Measurements from ENCODE around the gene ZNF317.

The ZNF317 gene

DNA sequence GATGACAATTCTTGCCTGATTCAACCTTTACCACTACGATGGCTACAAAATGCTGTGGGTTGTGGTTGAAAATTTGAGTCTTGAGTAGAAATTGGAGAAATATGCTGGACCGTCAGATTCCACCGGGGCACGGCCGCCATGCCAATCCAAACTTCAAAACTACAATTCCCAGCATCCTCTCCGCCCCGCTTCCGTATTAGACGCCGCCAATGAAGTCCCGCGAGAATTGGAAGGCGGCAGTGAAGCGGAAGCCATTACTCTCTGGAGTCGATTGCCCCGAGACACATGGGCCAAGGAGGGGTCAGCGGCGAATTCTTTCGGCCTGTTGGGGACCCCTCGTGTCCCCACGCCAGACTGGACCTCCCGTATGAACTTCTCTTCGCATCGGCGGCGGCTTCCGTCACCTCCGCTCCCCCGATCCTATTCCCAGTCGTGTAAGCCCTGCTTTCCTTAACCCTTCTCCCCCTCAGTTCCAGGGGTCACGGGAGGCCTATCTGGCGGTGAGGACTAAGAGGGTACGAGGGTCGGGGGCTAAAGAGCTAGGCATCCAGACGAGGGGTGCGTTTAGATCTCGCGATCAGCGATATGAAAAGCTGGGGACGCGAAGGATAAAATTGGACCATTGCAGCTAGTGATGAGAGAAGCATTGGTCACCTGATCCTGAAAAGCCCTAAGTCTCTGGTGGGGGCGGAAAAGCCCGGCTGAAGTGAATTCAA lies at the start of gene ZNF317:
TSS of gene ZNF317 (plus strand) at position 239 of the 716 bp plus-strand sequence. CDS start 15,620 bp downstream, outside the sequence.
- TF ChIP-seq, protein P1, sequence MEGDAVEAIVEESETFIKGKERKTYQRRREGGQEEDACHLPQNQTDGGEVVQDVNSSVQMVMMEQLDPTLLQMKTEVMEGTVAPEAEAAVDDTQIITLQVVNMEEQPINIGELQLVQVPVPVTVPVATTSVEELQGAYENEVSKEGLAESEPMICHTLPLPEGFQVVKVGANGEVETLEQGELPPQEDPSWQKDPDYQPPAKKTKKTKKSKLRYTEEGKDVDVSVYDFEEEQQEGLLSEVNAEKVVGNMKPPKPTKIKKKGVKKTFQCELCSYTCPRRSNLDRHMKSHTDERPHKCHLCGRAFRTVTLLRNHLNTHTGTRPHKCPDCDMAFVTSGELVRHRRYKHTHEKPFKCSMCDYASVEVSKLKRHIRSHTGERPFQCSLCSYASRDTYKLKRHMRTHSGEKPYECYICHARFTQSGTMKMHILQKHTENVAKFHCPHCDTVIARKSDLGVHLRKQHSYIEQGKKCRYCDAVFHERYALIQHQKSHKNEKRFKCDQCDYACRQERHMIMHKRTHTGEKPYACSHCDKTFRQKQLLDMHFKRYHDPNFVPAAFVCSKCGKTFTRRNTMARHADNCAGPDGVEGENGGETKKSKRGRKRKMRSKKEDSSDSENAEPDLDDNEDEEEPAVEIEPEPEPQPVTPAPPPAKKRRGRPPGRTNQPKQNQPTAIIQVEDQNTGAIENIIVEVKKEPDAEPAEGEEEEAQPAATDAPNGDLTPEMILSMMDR (conservative IDR thresholded peaks at IDR 0.05; ENCODE audit: low read depth, low read length): no peak
- peak; percentile 54 for DNase-seq (ENCODE audit: low read depth)

DNA sequence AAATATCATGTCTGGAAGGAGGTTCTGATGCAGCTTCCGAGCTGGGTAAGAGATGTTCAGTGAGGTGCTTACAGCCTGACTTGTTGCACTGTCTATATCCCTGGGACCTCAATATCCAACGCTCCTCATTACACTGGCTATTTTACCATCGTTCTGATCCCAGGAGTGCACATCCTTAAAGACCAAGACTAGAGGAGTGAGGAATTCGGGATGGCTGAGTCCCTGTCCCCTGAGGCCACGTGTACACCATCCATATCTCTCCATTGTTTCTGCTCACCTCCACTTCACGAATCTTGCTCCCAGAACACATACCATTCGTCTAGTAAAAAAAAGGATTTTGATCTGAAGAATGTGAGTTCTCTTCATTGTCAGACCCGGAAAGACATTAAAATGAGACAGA lies 32.8 kb upstream of the ZNF317 start, which contains the start of gene OR7G2:
TSS of gene OR7G2 (minus strand) at position 101 of the 400 bp plus-strand sequence. CDS start 4,232 bp downstream, outside the sequence.
- no peak within 1 kb of the TSS for H3K4me3 ChIP-seq (ENCODE audit: low read length)
- TF ChIP-seq, protein P1 (conservative IDR thresholded peaks at IDR 0.05; ENCODE audit: low read depth, low read length): no peak
- DNase-seq (ENCODE audit: low read depth): no peak

More for the DNA sequence above, at the start of gene ZNF317:
- peak within 1 kb of the TSS; percentile 100 for H3K4me3 ChIP-seq (ENCODE audit: low read length)

DNA sequence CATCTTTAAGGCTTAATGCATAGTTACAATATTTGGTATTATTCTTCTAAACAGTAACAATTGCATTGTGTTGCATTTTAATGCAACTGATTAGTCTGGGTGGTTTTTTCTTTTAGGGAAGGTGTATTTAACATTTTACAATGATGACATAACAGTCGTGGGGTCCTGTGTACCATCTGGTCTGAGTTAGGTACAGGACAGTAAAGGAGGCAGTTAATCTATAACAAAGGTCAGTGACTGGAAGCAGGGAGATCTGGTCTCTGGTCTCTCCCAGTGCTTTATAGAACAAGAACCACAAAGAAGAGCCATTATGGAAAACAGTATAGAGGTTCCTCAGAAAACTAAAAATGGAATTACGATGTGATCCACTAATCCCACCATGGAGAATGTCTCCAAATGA lies 30.2 kb upstream of the ZNF317 start:
- DNase-seq (ENCODE audit: low read depth): no peak
- TF ChIP-seq, protein P1 (conservative IDR thresholded peaks at IDR 0.05; ENCODE audit: low read depth, low read length): no peak
- H3K4me3 ChIP-seq (ENCODE audit: low read length): no peak overlapping the region

DNA sequence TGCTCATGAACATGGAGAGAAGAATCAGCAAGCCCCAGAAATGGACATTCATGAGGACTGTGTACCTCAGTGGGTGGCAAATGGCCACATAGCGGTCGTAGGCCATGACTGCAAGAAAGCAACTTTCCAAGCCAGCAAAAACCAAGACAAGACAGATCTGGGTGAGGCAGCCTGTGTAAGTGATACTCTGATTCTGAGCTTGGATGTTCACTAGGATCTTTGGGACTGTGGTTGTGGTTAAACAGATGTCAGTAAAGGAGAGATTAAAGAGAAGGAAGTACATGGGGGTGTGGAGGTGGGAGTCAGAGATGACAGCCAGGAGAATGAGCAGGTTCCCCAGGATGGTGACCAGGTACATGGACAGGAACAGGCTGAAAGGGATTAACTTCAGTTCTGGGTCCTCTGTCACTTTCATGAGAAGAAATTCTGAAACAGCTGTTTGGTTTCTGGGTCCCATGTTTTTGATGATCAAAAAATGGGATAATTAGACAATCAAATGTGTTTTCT lies 24.8 kb upstream of the ZNF317 start, which contains the start of gene OR7G1:
TSS of gene OR7G1 (minus strand) at position 457 of the 507 bp plus-strand sequence. CDS start at position 457, 0 bp downstream.
- TF ChIP-seq, protein P1 (conservative IDR thresholded peaks at IDR 0.05; ENCODE audit: low read depth, low read length): no peak
- no peak within 1 kb of the TSS for H3K4me3 ChIP-seq (ENCODE audit: low read length)
- DNase-seq (ENCODE audit: low read depth): no peak

DNA sequence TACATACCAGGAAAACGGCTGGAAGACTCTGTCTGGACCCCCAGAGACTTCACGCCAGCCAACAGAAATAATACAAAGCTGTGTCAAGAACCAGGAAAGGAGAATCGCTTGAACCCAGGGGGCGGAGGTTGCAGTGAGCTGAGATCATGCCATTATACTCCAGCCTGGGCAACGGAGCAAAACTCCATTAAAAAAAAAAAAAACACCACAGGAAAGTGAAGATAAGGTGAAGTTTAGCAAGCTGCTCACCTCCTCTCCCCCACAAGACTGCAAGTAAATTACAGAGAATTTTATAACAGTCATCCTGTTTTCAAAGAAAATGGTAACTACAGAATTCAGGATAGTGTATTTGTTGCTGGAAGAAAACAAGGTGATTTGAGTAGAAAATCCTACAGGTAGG lies 23.6 kb upstream of the ZNF317 start:
- no peak for DNase-seq (ENCODE audit: low read depth)
- TF ChIP-seq, protein P1 (conservative IDR thresholded peaks at IDR 0.05; ENCODE audit: low read depth, low read length): no peak
- H3K4me3 ChIP-seq (ENCODE audit: low read length): no peak overlapping the region

DNA sequence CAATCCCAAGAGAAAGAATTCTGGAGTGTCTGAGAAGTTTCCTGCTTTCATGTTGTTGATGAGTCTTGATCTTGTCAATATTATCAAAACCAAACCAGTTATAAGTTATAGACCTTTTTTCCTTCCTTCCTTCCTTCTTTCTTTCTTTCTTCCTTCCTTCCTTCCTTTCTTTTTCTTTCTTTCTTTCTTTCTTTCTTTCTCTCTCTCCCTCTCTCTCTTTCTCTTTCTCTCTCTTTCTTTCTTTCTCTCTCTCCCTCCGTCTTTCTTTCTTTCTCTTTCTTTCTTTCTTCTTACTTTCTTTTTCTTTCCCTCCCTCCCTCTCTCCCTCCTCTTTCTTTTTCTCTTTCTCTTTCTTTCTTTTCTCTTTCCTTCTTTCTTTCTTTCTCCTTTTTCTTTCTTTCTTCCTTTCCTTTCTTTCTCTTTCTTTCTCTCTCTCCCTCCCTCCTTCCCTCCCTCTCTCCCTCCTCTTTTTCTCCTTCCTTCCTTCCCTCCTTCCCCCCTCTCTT lies 13.2 kb upstream of the ZNF317 start, which contains the start of gene OR7G3:
TSS of gene OR7G3 (minus strand) at position 51 of the 506 bp plus-strand sequence. CDS start at position 51, 0 bp downstream.
- no peak within 1 kb of the TSS for H3K4me3 ChIP-seq (ENCODE audit: low read length)
- TF ChIP-seq, protein P1 (conservative IDR thresholded peaks at IDR 0.05; ENCODE audit: low read depth, low read length): no peak

More for the DNA sequence above, 13.2 kb upstream of the ZNF317 start, which contains the start of gene OR7G3:
- DNase-seq (ENCODE audit: low read depth): no peak
